ENCODE data around the gene SHMT1. TPM values are rescaled to one million over a fixed set of nuclear protein-coding genes. Genes with fewer than 3 reads are reported as not detected.

Gene SHMT1
- total and polyA plus RNA-seq, 2 of the 4 experiments (the other 2 are of a cell fraction): 7.5 to 8.1 TPM

- dilution Hi-C loops (cut with HindIII; ENCODE audit: low sequenced_read_pairs, unreplicated experiment): no loop called here
- Histone ChIP-seq H3K27ac (ENCODE audit: insufficient read depth, low read length) (no peak overlapping the region), H3K23ac (ENCODE audit: low read depth, low read length) (no peak overlapping the region), H2BK5ac (ENCODE audit: low read depth, low read length, poor library complexity, severe bottlenecking) (no peak overlapping the region), H3K4me2 (ENCODE audit: low read depth, low read length) (no peak overlapping the region), H3K14ac (replicated peaks; ENCODE audit: low read depth, low read length) (no peak overlapping the region), H4K8ac (ENCODE audit: low read depth in 2 of 2, low read length in 2 of 2) (no peak overlapping the region), H3K4me3 (ENCODE audit: insufficient read depth, low read depth, low read length) (no peak overlapping the region), H3K18ac (ENCODE audit: low read depth, low read length) (no peak overlapping the region), H2AK5ac (ENCODE audit: low read depth, low read length) (no peak overlapping the region), H2BK15ac (ENCODE audit: low read depth, low read length) (no peak overlapping the region), H2BK120ac (ENCODE audit: low read depth, low read length) (no peak overlapping the region), H2AK9ac (replicated peaks; ENCODE audit: low read depth, low read length, poor library complexity) (no peak overlapping the region), H4K20me1 (ENCODE audit: insufficient read depth, low read length) (no peaks in the 10 kb centered on the region), H3K56ac (ENCODE audit: extremely low read depth, insufficient read depth, low read length) (no peak overlapping the region), H2BK20ac (ENCODE audit: low read depth, low read length) (no peak overlapping the region), H3K9me3 (ENCODE audit: control insufficient read depth, insufficient read depth, low read length) (no peaks in the 10 kb centered on the region), H3K4me1 (ENCODE audit: control insufficient read depth, insufficient read depth, low read length) (peaks cover 4% of the 10 kb centered on the region; the same call in 1 of the 2 replicates), H3K36me3 (ENCODE audit: control insufficient read depth, insufficient read depth, low read length) (peaks cover 15% of the 10 kb centered on the region), H4K91ac (ENCODE audit: insufficient read depth, low read depth, low read length) (no peak overlapping the region), H2AFZ (replicated peaks; ENCODE audit: low read length, poor library complexity) (no peak overlapping the region), H3K9ac (ENCODE audit: low read depth, low read length) (no peak overlapping the region), H4K5ac (ENCODE audit: low read depth, low read length) (no peak overlapping the region), H3K9me1 (ENCODE audit: insufficient read depth, low read length) (peaks cover 14% of the 10 kb centered on the region), H3K4ac (ENCODE audit: low read depth, low read length) (no peak overlapping the region), H3K27me3 (ENCODE audit: control insufficient read depth, insufficient read depth, low read length) (no peaks in the 10 kb centered on the region), H3K79me1 (ENCODE audit: low read depth in 1 of 2, low read length in 2 of 2) (peaks cover 0 to 4% of the 10 kb centered on the region in 2 experiments; a peak in 1 of 4 replicates)
- TF ChIP-seq FOS (IDR thresholded peaks at IDR 0.05; ENCODE audit: low read depth, low read length) (no peak), NFE2L2 (IDR thresholded peaks at IDR 0.05; ENCODE audit: low read depth, low read length) (no peak)
- no TSS peak for BruUV-seq (replicated peaks)
- ChIA-PET CTCF (interaction anchor here (1.1 kb wide), 1 partner anchor 11 kb away, joined by 3 read pairs; no protein-coding TSS in a partner anchor), POLR2A (ENCODE audit: unreplicated experiment) (no interaction called here)
- DNase-seq (no peak), ATAC-seq (ENCODE audit: low read depth) (no peak)
- 91% methylated on average over 4 of the region's 9 CpGs; no CpG with 5 or more reads in 1 of the 2 experiments for WGBS, 2 experiments (ENCODE audit: extremely low coverage in 2 of 2, insufficient read length in 1 of 2)
- intact Hi-C loops (cut with micrococcal nuclease): no loop called here
- in situ Hi-C loops (cut with MboI; ENCODE audit: low sequenced_read_pairs): no loop called here
Observed at GRCh38 chr17:18331879-18332278, 31.5 kb downstream of the SHMT1 start.

Data from IMR-90 (cell line).